Coronary artery (tissue), 2 donors: Measurements from ENCODE around the gene SEMA5A.

ENCODE experiments used
- DNase-seq: peaks from one replicate; pipeline ENCODE4 v3.0.0-alpha.2; 2017; ENCODE audit warnings: low spot score
- H3K27ac ChIP-seq, 2 donors: fragments of 200-600 bp; sonication (generic); one replicate each; pipeline ENCODE4 v1.5.1; 2016 to 2019
- H3K4me3 ChIP-seq: fragments of 200-600 bp; sonication (generic); 2 replicates; pipeline ENCODE4 v1.5.1; 2016; ENCODE audit warnings: mild to moderate bottlenecking, moderate library complexity
- TF ChIP-seq, protein P1 (sequence below): fragments of 200-600 bp; sonication (generic); IDR thresholded peaks from one replicate; pipeline ENCODE4 v1.5.1; 2019; ENCODE audit warnings: antibody characterized with exemption

Gene SEMA5A

DNA sequence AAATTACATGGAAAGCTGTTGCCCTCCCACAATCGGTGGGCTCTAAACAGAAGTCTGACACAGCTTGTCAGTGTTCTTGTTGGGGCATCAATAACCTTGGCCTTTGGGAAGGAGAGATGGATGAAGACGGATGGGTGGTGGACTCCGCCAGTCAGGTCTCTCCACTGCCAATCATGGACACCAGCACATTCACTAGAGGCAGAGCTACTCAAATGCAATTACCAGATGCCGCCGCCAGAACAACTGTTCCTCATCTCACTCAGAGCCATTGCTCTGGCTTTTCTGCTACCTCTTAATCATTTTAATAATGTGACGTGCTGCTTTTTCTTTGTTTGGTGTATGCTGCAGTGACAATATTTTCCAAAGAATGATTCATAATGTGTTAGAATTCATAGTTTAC is 27.9 kb upstream of the SEMA5A start:
- TF ChIP-seq, protein P1, sequence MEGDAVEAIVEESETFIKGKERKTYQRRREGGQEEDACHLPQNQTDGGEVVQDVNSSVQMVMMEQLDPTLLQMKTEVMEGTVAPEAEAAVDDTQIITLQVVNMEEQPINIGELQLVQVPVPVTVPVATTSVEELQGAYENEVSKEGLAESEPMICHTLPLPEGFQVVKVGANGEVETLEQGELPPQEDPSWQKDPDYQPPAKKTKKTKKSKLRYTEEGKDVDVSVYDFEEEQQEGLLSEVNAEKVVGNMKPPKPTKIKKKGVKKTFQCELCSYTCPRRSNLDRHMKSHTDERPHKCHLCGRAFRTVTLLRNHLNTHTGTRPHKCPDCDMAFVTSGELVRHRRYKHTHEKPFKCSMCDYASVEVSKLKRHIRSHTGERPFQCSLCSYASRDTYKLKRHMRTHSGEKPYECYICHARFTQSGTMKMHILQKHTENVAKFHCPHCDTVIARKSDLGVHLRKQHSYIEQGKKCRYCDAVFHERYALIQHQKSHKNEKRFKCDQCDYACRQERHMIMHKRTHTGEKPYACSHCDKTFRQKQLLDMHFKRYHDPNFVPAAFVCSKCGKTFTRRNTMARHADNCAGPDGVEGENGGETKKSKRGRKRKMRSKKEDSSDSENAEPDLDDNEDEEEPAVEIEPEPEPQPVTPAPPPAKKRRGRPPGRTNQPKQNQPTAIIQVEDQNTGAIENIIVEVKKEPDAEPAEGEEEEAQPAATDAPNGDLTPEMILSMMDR: no peak
- DNase-seq: no peak

DNA sequence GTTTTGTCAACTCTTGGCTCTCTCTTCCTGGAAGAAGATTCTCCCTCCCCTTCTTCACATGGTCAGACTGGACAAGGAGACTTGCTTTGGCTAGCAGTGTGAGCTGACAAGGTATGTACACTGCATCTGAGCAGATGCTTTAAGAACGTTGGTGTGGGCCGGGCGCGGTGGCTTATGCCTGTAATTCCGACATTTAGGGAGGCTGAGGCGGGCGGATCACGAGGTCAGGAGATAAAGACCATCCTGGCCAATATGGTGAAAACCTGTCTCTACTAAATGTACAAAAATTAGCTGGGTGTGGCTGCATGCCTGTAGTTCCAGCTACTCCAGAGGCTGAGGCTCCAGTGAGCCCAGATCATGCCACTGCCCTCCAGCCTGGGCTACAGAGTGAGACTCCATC is 26.4 kb upstream of the SEMA5A start:
- Histone ChIP-seq H3K27ac (no peak overlapping the region), H3K4me3 (no peak overlapping the region)
- TF ChIP-seq, protein P1: no peak
- no peak for DNase-seq

More for the DNA sequence above, 27.9 kb upstream of the SEMA5A start:
- H3K4me3 ChIP-seq: no peak overlapping the region
- no peak overlapping the region for H3K27ac ChIP-seq

DNA sequence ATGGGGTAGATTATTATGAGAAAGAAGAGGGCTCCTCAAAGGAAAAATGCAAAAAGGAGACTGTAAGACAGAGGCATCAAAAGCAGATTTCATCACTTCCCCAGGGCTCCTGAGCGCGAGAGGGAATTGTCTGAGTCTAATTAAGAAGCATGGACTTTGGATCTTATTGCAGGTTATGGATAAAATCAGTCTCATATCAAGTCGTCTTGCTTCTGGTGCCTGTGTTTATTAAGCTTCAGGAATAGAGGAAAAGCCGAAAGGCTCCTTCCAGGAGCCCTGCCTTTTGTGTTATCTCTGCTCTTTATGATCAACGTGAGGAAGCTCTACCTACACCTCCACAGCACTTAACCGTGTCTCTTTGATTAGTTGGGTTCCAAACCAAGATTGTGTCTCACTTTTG is 25.0 kb upstream of the SEMA5A start:
- TF ChIP-seq, protein P1: no peak
- Histone ChIP-seq H3K27ac (no peak overlapping the region), H3K4me3 (no peak overlapping the region)
- no peak for DNase-seq

DNA sequence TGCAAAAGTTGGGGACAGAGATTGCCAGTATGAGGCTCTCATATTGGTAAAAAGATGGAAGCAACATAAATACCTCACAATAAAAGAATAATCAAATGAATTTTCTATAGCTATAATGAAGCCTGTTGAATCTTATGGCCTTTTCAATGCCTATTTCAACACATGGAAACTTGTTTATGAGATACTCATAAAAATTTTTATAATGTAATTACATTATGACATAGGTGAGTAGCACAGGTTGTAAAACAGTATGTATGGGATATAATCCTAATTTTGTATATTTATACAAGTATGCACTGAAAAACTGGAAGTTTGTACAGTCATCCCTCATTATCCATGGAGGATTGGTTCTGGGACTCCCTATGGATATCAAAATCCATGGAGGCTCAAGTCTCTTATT is 21.2 kb upstream of the SEMA5A start:
- no peak overlapping the region for H3K27ac ChIP-seq
- no peak overlapping the region for H3K4me3 ChIP-seq
- no peak for DNase-seq
- TF ChIP-seq, protein P1: no peak

DNA sequence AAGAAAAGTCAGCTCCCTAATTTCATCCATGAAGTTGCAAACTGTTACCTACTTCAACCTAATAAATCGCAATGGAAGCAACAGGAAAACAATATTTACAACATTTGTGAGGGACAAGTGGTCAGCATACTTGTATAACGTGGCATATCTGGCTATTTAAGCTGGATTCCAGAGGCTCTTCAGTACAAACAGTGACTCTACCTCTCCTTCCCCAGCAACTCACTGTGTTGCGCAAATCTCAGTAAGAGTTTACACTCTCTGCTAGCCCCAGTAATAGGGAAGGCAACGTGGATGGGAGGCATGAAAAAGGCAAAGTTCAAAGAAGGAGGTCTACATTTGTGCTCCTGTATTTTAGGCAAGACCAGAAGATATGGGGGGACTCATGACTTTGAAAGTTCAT is 18.9 kb upstream of the SEMA5A start:
- no peak overlapping the region for H3K27ac ChIP-seq
- TF ChIP-seq, protein P1: no peak
- no peak for DNase-seq
- H3K4me3 ChIP-seq: no peak overlapping the region

DNA sequence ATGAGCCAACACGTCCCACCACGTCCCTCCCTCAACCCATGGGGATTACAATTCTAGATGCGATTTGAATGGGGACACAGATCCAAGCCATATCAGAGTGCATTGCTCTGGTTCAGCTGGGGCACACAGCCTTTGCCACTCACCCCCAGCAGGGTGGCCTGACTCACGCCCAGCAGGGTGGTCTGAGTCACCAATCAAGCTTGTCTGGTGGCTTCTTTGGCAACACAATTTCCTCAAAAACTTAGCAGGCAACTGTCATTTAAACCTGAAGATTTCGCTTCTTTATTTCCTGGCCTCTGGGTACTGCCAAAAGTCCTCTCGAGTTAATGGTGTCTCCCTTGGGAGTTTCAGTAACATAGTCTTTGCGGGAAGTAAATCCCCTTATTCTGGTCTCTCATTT is 16.3 kb upstream of the SEMA5A start:
- Histone ChIP-seq H3K27ac (no peak overlapping the region), H3K4me3 (no peak overlapping the region)
- DNase-seq: no peak
- TF ChIP-seq, protein P1: no peak

DNA sequence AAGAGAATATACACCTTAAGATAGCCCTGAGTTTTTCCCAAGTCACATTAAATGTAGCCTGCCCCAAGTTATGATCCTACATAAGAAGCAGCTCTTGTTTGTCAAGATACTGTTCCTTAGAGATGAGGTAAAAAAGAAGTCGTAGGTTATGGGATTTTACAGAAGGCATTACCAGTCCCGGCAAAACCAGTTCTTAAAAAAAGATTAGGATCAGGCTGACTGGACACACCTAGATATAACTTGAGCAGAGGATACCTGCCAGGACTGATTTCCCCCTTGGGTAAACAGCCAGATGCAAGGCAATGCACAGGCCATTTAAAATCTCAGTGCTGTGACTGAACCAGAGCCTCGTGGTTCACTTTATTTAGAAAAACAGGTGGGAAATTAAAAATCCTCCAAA is 14.1 kb upstream of the SEMA5A start:
- no peak for DNase-seq
- Histone ChIP-seq H3K27ac (no peak overlapping the region), H3K4me3 (no peak overlapping the region)
- TF ChIP-seq, protein P1: no peak
